ENCODE results near the gene TAOK1. TPM values are rescaled to one million over a fixed set of nuclear protein-coding genes. Genes with fewer than 3 reads are reported as not detected.

Gene TAOK1
- total and polyA plus RNA-seq, 9 of the 15 experiments (the other 6 are each of a cell fraction or from before 2014, with no cell fraction given): 3.2 to 33.1 (median 16.5) TPM

GRCh38 chr17:29597361-29598172 is 207.4 kb downstream of the TAOK1 start (continued):
- TF ChIP-seq ZBTB40 (IDR thresholded peaks at IDR 0.05): no peak
- TF ChIP-seq ZBTB40 (CRISPR knock-in tag; IDR thresholded peaks at IDR 0.05): no peak
- no peak for TF ChIP-seq TBP (optimal IDR thresholded peaks at IDR 0.05; ENCODE audit: low read depth, low read length)
- TF ChIP-seq ZNF668 (CRISPR knock-in tag; IDR thresholded peaks at IDR 0.05): no peak
- TF ChIP-seq RBM39 (optimal IDR thresholded peaks at IDR 0.05; ENCODE audit: low read depth, low read length): no peak
- no peak for TF ChIP-seq FUS (optimal IDR thresholded peaks at IDR 0.05; ENCODE audit: low read depth, low read length)
- TF ChIP-seq USF1 (CRISPR knock-in tag; IDR thresholded peaks at IDR 0.05): no peak

Small RNA genes within 50 kb of the gene (small RNA-seq; reads per million reads assigned to genes)
- gene RNU4-34P: not detected
- not detected for gene RNU6-1034P
- not detected for gene RNU6-711P

Other genes with a start within 250 kb of the TAOK1 start
Only the 7 nearest of the 8 such genes appear.
- gene MYO18A, start 210.0 kb upstream of the TAOK1 start, total RNA-seq (2014; rRNA removed): 41.7 and 42.3 TPM in 2 replicates
- gene MYO18A, start 210.0 kb upstream of the TAOK1 start, total RNA-seq (2014; rRNA removed; fragmentation: Illumina TruSeq; extraction: Trizol): 10.4 and 16.4 TPM in 2 replicates
- gene MYO18A, start 210.0 kb upstream of the TAOK1 start, total RNA-seq (2015; rRNA removed; fragmentation: Illumina TruSeq; extraction: Trizol): 17.1 and 19.2 TPM in 2 replicates
- gene MYO18A, start 210.0 kb upstream of the TAOK1 start, total RNA-seq (2021): 51.8 and 65.4 TPM in 2 replicates
- gene MYO18A, start 210.0 kb upstream of the TAOK1 start, polyA plus RNA-seq (2011; rRNA removed): 8.1 and 10.7 TPM in 2 replicates
- gene MYO18A, start 210.0 kb upstream of the TAOK1 start, polyA plus RNA-seq (2014; fragmentation: Illumina TruSeq; extraction: Trizol): 34.4 and 39.1 TPM in 2 replicates
- 1 to 10 TPM; 2.5 TPM for gene MYO18A, start 210.0 kb upstream of the TAOK1 start, polyA plus RNA-seq (2014; fragmentation: Nextera tagmentation; extraction: Ambion mirVana)
- gene MYO18A, start 210.0 kb upstream of the TAOK1 start, polyA plus RNA-seq (2014; rRNA removed): 20.4 and 32.3 TPM in 2 replicates
- not detected in 2 replicates for gene CRYBA1, start 143.5 kb upstream of the TAOK1 start, total RNA-seq (2014; rRNA removed)
- gene CRYBA1, start 143.5 kb upstream of the TAOK1 start, total RNA-seq (2014; rRNA removed; fragmentation: Illumina TruSeq; extraction: Trizol): not detected in 2 replicates
- gene CRYBA1, start 143.5 kb upstream of the TAOK1 start, total RNA-seq (2015; rRNA removed; fragmentation: Illumina TruSeq; extraction: Trizol): not detected in 2 replicates
- gene CRYBA1, start 143.5 kb upstream of the TAOK1 start, total RNA-seq (2021): not detected in 2 replicates
- gene CRYBA1, start 143.5 kb upstream of the TAOK1 start, polyA plus RNA-seq (2011; rRNA removed): not detected in 2 replicates
- not detected in 2 replicates for gene CRYBA1, start 143.5 kb upstream of the TAOK1 start, polyA plus RNA-seq (2014; fragmentation: Illumina TruSeq; extraction: Trizol)
- not detected for gene CRYBA1, start 143.5 kb upstream of the TAOK1 start, polyA plus RNA-seq (2014; fragmentation: Nextera tagmentation; extraction: Ambion mirVana)
- not detected in 2 replicates for gene CRYBA1, start 143.5 kb upstream of the TAOK1 start, polyA plus RNA-seq (2014; rRNA removed)
- gene NUFIP2, start 96.2 kb upstream of the TAOK1 start, total RNA-seq (2014; rRNA removed): 18.5 and 22.7 TPM in 2 replicates
- 38.4 and 41.3 TPM in 2 replicates for gene NUFIP2, start 96.2 kb upstream of the TAOK1 start, total RNA-seq (2014; rRNA removed; fragmentation: Illumina TruSeq; extraction: Trizol)
- 35.9 and 40.7 TPM in 2 replicates for gene NUFIP2, start 96.2 kb upstream of the TAOK1 start, total RNA-seq (2015; rRNA removed; fragmentation: Illumina TruSeq; extraction: Trizol)
- gene NUFIP2, start 96.2 kb upstream of the TAOK1 start, total RNA-seq (2021): 37.8 and 38.2 TPM in 2 replicates
- gene NUFIP2, start 96.2 kb upstream of the TAOK1 start, polyA plus RNA-seq (2011; rRNA removed): 10.0 and 14.1 TPM in 2 replicates
- gene NUFIP2, start 96.2 kb upstream of the TAOK1 start, polyA plus RNA-seq (2014; fragmentation: Illumina TruSeq; extraction: Trizol): 24.2 and 26.7 TPM in 2 replicates
- gene NUFIP2, start 96.2 kb upstream of the TAOK1 start, polyA plus RNA-seq (2014; fragmentation: Nextera tagmentation; extraction: Ambion mirVana): 1 to 10 TPM; 4.9 to 6.1 TPM
- 14.6 and 15.3 TPM in 2 replicates for gene NUFIP2, start 96.2 kb upstream of the TAOK1 start, polyA plus RNA-seq (2014; rRNA removed)
- 2.4 and 3.1 TPM in 2 replicates for gene ABHD15, start 176.7 kb downstream of the TAOK1 start, total RNA-seq (2014; rRNA removed)
- 2.0 and 2.2 TPM in 2 replicates for gene ABHD15, start 176.7 kb downstream of the TAOK1 start, total RNA-seq (2014; rRNA removed; fragmentation: Illumina TruSeq; extraction: Trizol)
- 3.8 and 4.2 TPM in 2 replicates for gene ABHD15, start 176.7 kb downstream of the TAOK1 start, total RNA-seq (2015; rRNA removed; fragmentation: Illumina TruSeq; extraction: Trizol)
- 4.0 and 4.2 TPM in 2 replicates for gene ABHD15, start 176.7 kb downstream of the TAOK1 start, total RNA-seq (2021)
- 0.85 and 1.8 TPM in 2 replicates for gene ABHD15, start 176.7 kb downstream of the TAOK1 start, polyA plus RNA-seq (2011; rRNA removed)
- gene ABHD15, start 176.7 kb downstream of the TAOK1 start, polyA plus RNA-seq (2014; fragmentation: Illumina TruSeq; extraction: Trizol): 2.4 and 2.5 TPM in 2 replicates
- under 1 TPM; 0.85 to 0.97 TPM for gene ABHD15, start 176.7 kb downstream of the TAOK1 start, polyA plus RNA-seq (2014; fragmentation: Nextera tagmentation; extraction: Ambion mirVana)
- 2.1 and 2.9 TPM in 2 replicates for gene ABHD15, start 176.7 kb downstream of the TAOK1 start, polyA plus RNA-seq (2014; rRNA removed)
- 25.2 and 27.6 TPM in 2 replicates for gene TP53I13, start 178.3 kb downstream of the TAOK1 start, total RNA-seq (2014; rRNA removed)
- 1.8 and 3.3 TPM in 2 replicates for gene TP53I13, start 178.3 kb downstream of the TAOK1 start, total RNA-seq (2014; rRNA removed; fragmentation: Illumina TruSeq; extraction: Trizol)
- gene TP53I13, start 178.3 kb downstream of the TAOK1 start, total RNA-seq (2015; rRNA removed; fragmentation: Illumina TruSeq; extraction: Trizol): 13.0 and 13.9 TPM in 2 replicates
- 24.5 and 28.3 TPM in 2 replicates for gene TP53I13, start 178.3 kb downstream of the TAOK1 start, total RNA-seq (2021)
- 9.1 and 10.3 TPM in 2 replicates for gene TP53I13, start 178.3 kb downstream of the TAOK1 start, polyA plus RNA-seq (2011; rRNA removed)
- gene TP53I13, start 178.3 kb downstream of the TAOK1 start, polyA plus RNA-seq (2014; fragmentation: Illumina TruSeq; extraction: Trizol): 4.7 and 13.5 TPM in 2 replicates
- under 1 TPM; 0.08 to 0.13 TPM for gene TP53I13, start 178.3 kb downstream of the TAOK1 start, polyA plus RNA-seq (2014; fragmentation: Nextera tagmentation; extraction: Ambion mirVana)
- gene TP53I13, start 178.3 kb downstream of the TAOK1 start, polyA plus RNA-seq (2014; rRNA removed): 23.8 and 27.2 TPM in 2 replicates
- 22.6 and 27.5 TPM in 2 replicates for gene GIT1, start 199.3 kb downstream of the TAOK1 start, total RNA-seq (2014; rRNA removed)
- 7.2 and 11.4 TPM in 2 replicates for gene GIT1, start 199.3 kb downstream of the TAOK1 start, total RNA-seq (2014; rRNA removed; fragmentation: Illumina TruSeq; extraction: Trizol)
- gene GIT1, start 199.3 kb downstream of the TAOK1 start, total RNA-seq (2015; rRNA removed; fragmentation: Illumina TruSeq; extraction: Trizol): 17.1 and 17.3 TPM in 2 replicates
- gene GIT1, start 199.3 kb downstream of the TAOK1 start, total RNA-seq (2021): 31.3 and 35.3 TPM in 2 replicates
- gene GIT1, start 199.3 kb downstream of the TAOK1 start, polyA plus RNA-seq (2011; rRNA removed): 15.9 and 16.5 TPM in 2 replicates
- 29.9 and 31.2 TPM in 2 replicates for gene GIT1, start 199.3 kb downstream of the TAOK1 start, polyA plus RNA-seq (2014; fragmentation: Illumina TruSeq; extraction: Trizol)
- gene GIT1, start 199.3 kb downstream of the TAOK1 start, polyA plus RNA-seq (2014; fragmentation: Nextera tagmentation; extraction: Ambion mirVana): under 1 TPM; 0.35 to 0.38 TPM
- 21.4 and 21.6 TPM in 2 replicates for gene GIT1, start 199.3 kb downstream of the TAOK1 start, polyA plus RNA-seq (2014; rRNA removed)
- 15.8 and 17.1 TPM in 2 replicates for gene ANKRD13B, start 202.8 kb downstream of the TAOK1 start, total RNA-seq (2014; rRNA removed)
- 2.5 and 3.5 TPM in 2 replicates for gene ANKRD13B, start 202.8 kb downstream of the TAOK1 start, total RNA-seq (2014; rRNA removed; fragmentation: Illumina TruSeq; extraction: Trizol)
- gene ANKRD13B, start 202.8 kb downstream of the TAOK1 start, total RNA-seq (2015; rRNA removed; fragmentation: Illumina TruSeq; extraction: Trizol): 4.3 and 5.0 TPM in 2 replicates
- 22.3 and 28.1 TPM in 2 replicates for gene ANKRD13B, start 202.8 kb downstream of the TAOK1 start, total RNA-seq (2021)
- gene ANKRD13B, start 202.8 kb downstream of the TAOK1 start, polyA plus RNA-seq (2011; rRNA removed): 4.6 and 6.5 TPM in 2 replicates
- 10.3 and 11.7 TPM in 2 replicates for gene ANKRD13B, start 202.8 kb downstream of the TAOK1 start, polyA plus RNA-seq (2014; fragmentation: Illumina TruSeq; extraction: Trizol)
- gene ANKRD13B, start 202.8 kb downstream of the TAOK1 start, polyA plus RNA-seq (2014; fragmentation: Nextera tagmentation; extraction: Ambion mirVana): under 1 TPM; 0.15 to 0.59 TPM
- gene ANKRD13B, start 202.8 kb downstream of the TAOK1 start, polyA plus RNA-seq (2014; rRNA removed): 14.2 and 15.6 TPM in 2 replicates

Measured in K562 (cell line).